ENCODE results near the gene SEC23B. TPM values are rescaled to one million over a fixed set of nuclear protein-coding genes. Genes with fewer than 3 reads are reported as not detected.

The SEC23B gene
- polyA plus RNA-seq, 1 donor from 2014 or later = 77.8 TPM

DNA sequence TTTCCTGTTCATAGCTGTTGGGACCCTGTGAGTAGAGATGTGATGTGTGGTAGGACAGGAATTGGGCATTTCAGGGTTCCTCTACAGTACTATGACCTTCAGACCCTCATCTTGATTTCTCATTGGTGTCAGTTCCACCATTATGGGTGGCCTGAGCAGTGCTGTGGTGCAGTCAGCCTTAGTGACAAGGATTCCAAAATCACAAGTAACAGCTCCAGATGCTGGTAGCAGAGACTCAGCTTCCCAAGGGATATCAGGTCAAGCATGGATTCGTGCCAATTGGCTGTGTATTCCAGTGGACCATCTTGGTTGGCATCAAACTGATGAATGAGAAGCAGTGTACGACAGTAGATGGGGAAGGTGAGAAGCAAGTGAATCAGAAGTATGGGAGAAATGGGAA, 63.3 kb downstream of the SEC23B start:
- Histone ChIP-seq H4K20me1 (ENCODE audit: insufficient read depth) (no peaks in the 10 kb centered on the region), H3K9me3 (ENCODE audit: low read length) (no peaks in the 10 kb centered on the region), H3K9ac (ENCODE audit: low read length) (no peak overlapping the region), H3K9me2 (ENCODE audit: insufficient read depth, low read length) (no peaks in the 10 kb centered on the region), H2AFZ (ENCODE audit: low read depth, low read length) (no peak overlapping the region), H3F3A (ENCODE audit: insufficient read depth, low read length, poor library complexity, severe bottlenecking) (no peaks in the 10 kb centered on the region), H3K4me3 (ENCODE audit: low read length) (no peak overlapping the region), H3K27me3 (ENCODE audit: insufficient read depth, low read depth, low read length) (no peaks in the 10 kb centered on the region), H3K27ac (ENCODE audit: low read length) (no peak overlapping the region), H3K4me2 (ENCODE audit: low read length) (no peak overlapping the region), H3K79me2 (replicated peaks; ENCODE audit: insufficient read depth, low read length) (peaks cover 17% of the 10 kb centered on the region), H3K36me3 (ENCODE audit: insufficient read depth, low read length) (no peaks in the 10 kb centered on the region)
- TF ChIP-seq RAD21 (conservative IDR thresholded peaks at IDR 0.05) (no peak), POLR2AphosphoS5 (IDR thresholded peaks at IDR 0.05) (no peak), TAF1 (IDR thresholded peaks at IDR 0.05; ENCODE audit: low read depth) (no peak)
- TF ChIP-seq, protein P1, sequence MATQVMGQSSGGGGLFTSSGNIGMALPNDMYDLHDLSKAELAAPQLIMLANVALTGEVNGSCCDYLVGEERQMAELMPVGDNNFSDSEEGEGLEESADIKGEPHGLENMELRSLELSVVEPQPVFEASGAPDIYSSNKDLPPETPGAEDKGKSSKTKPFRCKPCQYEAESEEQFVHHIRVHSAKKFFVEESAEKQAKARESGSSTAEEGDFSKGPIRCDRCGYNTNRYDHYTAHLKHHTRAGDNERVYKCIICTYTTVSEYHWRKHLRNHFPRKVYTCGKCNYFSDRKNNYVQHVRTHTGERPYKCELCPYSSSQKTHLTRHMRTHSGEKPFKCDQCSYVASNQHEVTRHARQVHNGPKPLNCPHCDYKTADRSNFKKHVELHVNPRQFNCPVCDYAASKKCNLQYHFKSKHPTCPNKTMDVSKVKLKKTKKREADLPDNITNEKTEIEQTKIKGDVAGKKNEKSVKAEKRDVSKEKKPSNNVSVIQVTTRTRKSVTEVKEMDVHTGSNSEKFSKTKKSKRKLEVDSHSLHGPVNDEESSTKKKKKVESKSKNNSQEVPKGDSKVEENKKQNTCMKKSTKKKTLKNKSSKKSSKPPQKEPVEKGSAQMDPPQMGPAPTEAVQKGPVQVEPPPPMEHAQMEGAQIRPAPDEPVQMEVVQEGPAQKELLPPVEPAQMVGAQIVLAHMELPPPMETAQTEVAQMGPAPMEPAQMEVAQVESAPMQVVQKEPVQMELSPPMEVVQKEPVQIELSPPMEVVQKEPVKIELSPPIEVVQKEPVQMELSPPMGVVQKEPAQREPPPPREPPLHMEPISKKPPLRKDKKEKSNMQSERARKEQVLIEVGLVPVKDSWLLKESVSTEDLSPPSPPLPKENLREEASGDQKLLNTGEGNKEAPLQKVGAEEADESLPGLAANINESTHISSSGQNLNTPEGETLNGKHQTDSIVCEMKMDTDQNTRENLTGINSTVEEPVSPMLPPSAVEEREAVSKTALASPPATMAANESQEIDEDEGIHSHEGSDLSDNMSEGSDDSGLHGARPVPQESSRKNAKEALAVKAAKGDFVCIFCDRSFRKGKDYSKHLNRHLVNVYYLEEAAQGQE (IDR thresholded peaks at IDR 0.05; ENCODE audit: borderline replicate concordance) = no peak
- TF ChIP-seq, protein P2, sequence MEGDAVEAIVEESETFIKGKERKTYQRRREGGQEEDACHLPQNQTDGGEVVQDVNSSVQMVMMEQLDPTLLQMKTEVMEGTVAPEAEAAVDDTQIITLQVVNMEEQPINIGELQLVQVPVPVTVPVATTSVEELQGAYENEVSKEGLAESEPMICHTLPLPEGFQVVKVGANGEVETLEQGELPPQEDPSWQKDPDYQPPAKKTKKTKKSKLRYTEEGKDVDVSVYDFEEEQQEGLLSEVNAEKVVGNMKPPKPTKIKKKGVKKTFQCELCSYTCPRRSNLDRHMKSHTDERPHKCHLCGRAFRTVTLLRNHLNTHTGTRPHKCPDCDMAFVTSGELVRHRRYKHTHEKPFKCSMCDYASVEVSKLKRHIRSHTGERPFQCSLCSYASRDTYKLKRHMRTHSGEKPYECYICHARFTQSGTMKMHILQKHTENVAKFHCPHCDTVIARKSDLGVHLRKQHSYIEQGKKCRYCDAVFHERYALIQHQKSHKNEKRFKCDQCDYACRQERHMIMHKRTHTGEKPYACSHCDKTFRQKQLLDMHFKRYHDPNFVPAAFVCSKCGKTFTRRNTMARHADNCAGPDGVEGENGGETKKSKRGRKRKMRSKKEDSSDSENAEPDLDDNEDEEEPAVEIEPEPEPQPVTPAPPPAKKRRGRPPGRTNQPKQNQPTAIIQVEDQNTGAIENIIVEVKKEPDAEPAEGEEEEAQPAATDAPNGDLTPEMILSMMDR (IDR thresholded peaks at IDR 0.05; ENCODE audit: poor library complexity, severe bottlenecking) = no peak

DNA sequence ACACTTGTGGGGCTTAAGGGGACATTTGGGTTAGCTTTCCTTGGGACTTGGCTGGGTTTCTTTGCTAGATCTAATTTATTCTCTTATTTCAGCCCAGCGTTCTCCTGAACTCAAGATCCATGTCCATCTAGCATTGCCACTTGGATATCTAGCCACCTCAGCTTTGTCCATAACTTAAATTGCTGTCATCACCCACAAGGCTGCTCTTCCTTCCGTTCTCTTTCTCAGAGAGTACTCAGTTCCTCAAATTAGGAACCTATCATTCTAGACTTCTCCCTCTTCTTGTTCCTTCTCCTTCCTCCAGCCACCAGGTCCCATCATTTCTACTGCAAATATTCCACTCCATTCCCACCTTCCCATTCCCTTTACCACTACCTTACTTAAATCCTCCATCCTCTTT, 63.8 kb downstream of the SEC23B start:
- no peaks in the 10 kb centered on the region for H3K36me3 ChIP-seq (ENCODE audit: insufficient read depth, low read length)
- H3K9ac ChIP-seq (ENCODE audit: low read length) = no peak overlapping the region
- no peaks in the 10 kb centered on the region for H4K20me1 ChIP-seq (ENCODE audit: insufficient read depth)
- H3K4me3 ChIP-seq (ENCODE audit: low read length) = no peak overlapping the region
- H3K4me2 ChIP-seq (ENCODE audit: low read length) = no peak overlapping the region
- H3K9me3 ChIP-seq (ENCODE audit: low read length) = no peaks in the 10 kb centered on the region
- no peak overlapping the region for H2AFZ ChIP-seq (ENCODE audit: low read depth, low read length)
- no peak overlapping the region for H3K27ac ChIP-seq (ENCODE audit: low read length)
- H3K9me2 ChIP-seq (ENCODE audit: insufficient read depth, low read length) = no peaks in the 10 kb centered on the region
- TF ChIP-seq, protein P2 (IDR thresholded peaks at IDR 0.05; ENCODE audit: poor library complexity, severe bottlenecking) = no peak
- TF ChIP-seq RAD21 (conservative IDR thresholded peaks at IDR 0.05) (no peak), POLR2AphosphoS5 (IDR thresholded peaks at IDR 0.05) (no peak), EP300 (conservative IDR thresholded peaks at IDR 0.05; ENCODE audit: poor library complexity, severe bottlenecking) (no peak), SMC3 (conservative IDR thresholded peaks at IDR 0.05; ENCODE audit: poor library complexity) (no peak), MXI1 (conservative IDR thresholded peaks at IDR 0.05; ENCODE audit: poor library complexity, severe bottlenecking) (no peak), TAF1 (IDR thresholded peaks at IDR 0.05; ENCODE audit: low read depth) (no peak), EZH2 (IDR thresholded peaks at IDR 0.05; ENCODE audit: borderline replicate concordance, insufficient read depth, low read length, poor library complexity, severe bottlenecking) (no peak)
- TF ChIP-seq, protein P1 (IDR thresholded peaks at IDR 0.05; ENCODE audit: borderline replicate concordance) = no peak
- no peaks in the 10 kb centered on the region for H3K27me3 ChIP-seq (ENCODE audit: insufficient read depth, low read depth, low read length)
- peaks cover 17% of the 10 kb centered on the region for H3K79me2 ChIP-seq (replicated peaks; ENCODE audit: insufficient read depth, low read length)
- H3F3A ChIP-seq (ENCODE audit: insufficient read depth, low read length, poor library complexity, severe bottlenecking) = no peaks in the 10 kb centered on the region

Measured in neural cell (in vitro differentiated cells).